Stomach (tissue), 4 donors: ENCODE measurements around the gene RUBCNL.

Source experiments
- EP300 ChIP-seq: sonication (generic); formaldehyde crosslinking; IDR thresholded peaks from one replicate; pipeline ENCODE4 v1.6.1; 2017; ENCODE audit warnings: antibody characterized with exemption
- POLR2A ChIP-seq, 4 donors: fragments of 450-650 bp; IDR thresholded peaks; one replicate each; pipeline ENCODE4 v1.6.1; 2016; ENCODE audit warnings: antibody characterized with exemption in 4 of 4, control low read depth in 2 of 4, mild to moderate bottlenecking in 1 of 4, moderate library complexity in 1 of 4

DNA sequence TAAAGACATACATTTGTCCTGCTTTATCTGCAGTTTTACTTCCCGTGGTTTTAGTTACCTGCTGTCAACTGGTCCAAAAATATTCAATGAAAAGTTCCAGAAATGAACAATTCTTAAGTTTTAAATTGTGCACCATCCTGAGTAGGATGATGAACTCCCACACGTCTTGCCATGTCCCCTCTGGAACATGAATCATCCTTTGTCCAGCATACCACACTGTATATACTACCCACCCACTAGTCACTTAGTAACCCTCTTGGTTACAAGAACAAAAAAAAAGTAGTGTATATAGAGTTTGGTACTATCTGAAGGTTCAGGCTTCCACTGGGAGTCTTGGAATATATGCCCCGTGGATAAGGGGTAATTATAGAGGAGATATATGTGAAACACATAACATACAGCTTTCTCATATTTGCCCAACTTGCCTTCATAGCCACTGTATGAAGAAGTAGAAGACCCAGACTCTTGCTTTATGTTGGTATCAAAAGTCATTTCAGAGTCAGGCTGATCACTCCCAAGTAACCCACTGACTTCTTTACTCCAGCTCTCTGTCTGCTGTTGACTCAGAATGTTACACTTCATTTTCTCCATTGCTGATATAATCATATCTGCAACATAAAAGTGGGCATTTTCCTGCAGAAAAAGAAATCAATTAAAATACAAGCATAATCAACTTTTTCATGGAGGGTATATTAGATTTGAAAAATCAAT is 19.3 kb downstream of the RUBCNL start:
- TF ChIP-seq POLR2A (IDR thresholded peaks at IDR 0.05) (no peak), EP300 (no peak)
